Esophagus squamous epithelium (tissue), 4 donors: Measurements from ENCODE around the gene KAZN.

Source experiments
- CTCF ChIP-seq, 6 experiments: fragments of 450-650 bp in 4 of 6; fragments of 200-600 bp in 2 of 6; sonication (generic) in 2 of 6; IDR thresholded peaks; one replicate each; pipeline ENCODE4 v1.5.1; 2016 to 2019; ENCODE audit warnings: antibody characterized with exemption in 6 of 6, mild to moderate bottlenecking in 4 of 6, moderate library complexity in 4 of 6
- POLR2A ChIP-seq, 4 donors: fragments of 450-650 bp; IDR thresholded peaks; one replicate each; pipeline ENCODE4 v1.6.1; 2017; ENCODE audit warnings: antibody characterized with exemption in 4 of 4, mild to moderate bottlenecking in 4 of 4, moderate library complexity in 3 of 4

- no peak for TF ChIP-seq POLR2A (IDR thresholded peaks at IDR 0.05)
- no peak for TF ChIP-seq CTCF (IDR thresholded peaks at IDR 0.05)
Measured at GRCh38 chr1:14636897-14637632, 38.6 kb downstream of the KAZN start.
